ENCODE measurements around the gene PHTF2.

DNA sequence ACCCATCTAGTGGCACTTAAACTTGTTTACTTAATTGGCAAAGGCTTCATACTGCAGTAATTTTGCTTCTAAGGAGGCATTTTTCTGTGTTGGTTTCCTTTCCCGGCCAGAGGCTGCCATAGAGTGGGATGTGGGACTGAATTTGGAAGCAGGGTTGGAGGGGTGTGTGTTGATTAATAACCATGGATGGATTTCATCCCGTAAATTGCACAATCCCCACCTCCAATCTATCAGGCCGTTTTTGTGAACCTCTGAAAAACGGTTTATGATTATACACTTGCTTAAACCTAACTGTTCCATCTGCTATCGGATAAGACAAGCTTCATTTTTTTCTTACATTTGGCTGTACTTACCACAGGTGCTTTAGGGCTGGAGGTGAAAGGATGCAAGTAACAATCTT, 1.6 kb upstream of the PHTF2 start:
- TF ChIP-seq CTCF (conservative IDR thresholded peaks at IDR 0.05; ENCODE audit: low read depth, low read length) (no peak), SMC3 (IDR thresholded peaks at IDR 0.05; ENCODE audit: low read depth, low read length) (no peak), POLR2A (IDR thresholded peaks at IDR 0.05; ENCODE audit: low read depth, low read length) (no peak), BHLHE40 (IDR thresholded peaks at IDR 0.05; ENCODE audit: low read depth, low read length) (no peak), RFX5 (IDR thresholded peaks at IDR 0.05; ENCODE audit: low read depth, low read length) (no peak), RAD21 (IDR thresholded peaks at IDR 0.05; ENCODE audit: low read length) (no peak), CHD1 (IDR thresholded peaks at IDR 0.05; ENCODE audit: low read depth, low read length) (no peak), MXI1 (IDR thresholded peaks at IDR 0.05; ENCODE audit: borderline replicate concordance, low read depth, low read length) (no peak)
- TF ChIP-seq, protein P1, sequence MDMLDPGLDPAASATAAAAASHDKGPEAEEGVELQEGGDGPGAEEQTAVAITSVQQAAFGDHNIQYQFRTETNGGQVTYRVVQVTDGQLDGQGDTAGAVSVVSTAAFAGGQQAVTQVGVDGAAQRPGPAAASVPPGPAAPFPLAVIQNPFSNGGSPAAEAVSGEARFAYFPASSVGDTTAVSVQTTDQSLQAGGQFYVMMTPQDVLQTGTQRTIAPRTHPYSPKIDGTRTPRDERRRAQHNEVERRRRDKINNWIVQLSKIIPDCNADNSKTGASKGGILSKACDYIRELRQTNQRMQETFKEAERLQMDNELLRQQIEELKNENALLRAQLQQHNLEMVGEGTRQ (IDR thresholded peaks at IDR 0.05; ENCODE audit: low read depth, low read length): no peak

Measured in IMR-90 (cell line).